GM12878 (cell line): Measurements from ENCODE around the gene HEBP2. TPM values are rescaled to one million over a fixed set of nuclear protein-coding genes. Genes with fewer than 3 reads are reported as not detected.

ENCODE experiments used
- ATAC-seq: fragments of 200-7000 bp; cut with Tn5 transposase; 3 replicates; pipeline ENCODE4 v1.9.1; 2020; ENCODE audit warnings: mild to moderate bottlenecking, moderate library complexity
- BruUV-seq: library from RNA; stranded (reverse); fragments of 400-500 nt; replicated peaks from 2 replicates; lab custom pipeline; 2021; lab: Mats Ljungman, UMichigan
- CTCF ChIA-PET: fragments of 300-600 bp; sonication (Branson Sonifier 250); formaldehyde crosslinking; extraction: SDS; loops from one replicate; lab custom pipeline; 2021; ENCODE audit warnings: inconsistent platforms; lab: Yijun Ruan, JAX
- POLR2A ChIA-PET: fragments of 350-600 bp; formaldehyde crosslinking; extraction: SDS; loops from one replicate; lab custom pipeline; 2021; ENCODE audit warnings: inconsistent platforms; lab: Charles Lee
- RAD21 ChIA-PET: fragments of 300-600 bp; sonication (Branson Sonifier 250); formaldehyde crosslinking; loops from one replicate; lab custom pipeline; 2023; ENCODE audit warnings: antibody characterized with exemption; ENCODE audit not compliant: unreplicated experiment; lab: Charles Lee
- SMC1A ChIA-PET: fragments of 300-600 bp; sonication (Branson Sonifier 250); formaldehyde crosslinking; loops from one replicate; lab custom pipeline; 2023; ENCODE audit not compliant: unreplicated experiment, uncharacterized antibody; lab: Charles Lee
- DNase-seq: peaks from one replicate; pipeline ENCODE4 v3.0.0-alpha.2; 2011; ENCODE audit warnings: low read depth, low spot score
- FAIRE-seq: peaks from 3 replicates; lab custom pipeline; 2011; peaks lifted over from hg19 to GRCh38; lab: Jason Lieb, UNC
- H2AFZ ChIP-seq: 2 replicates; pipeline ENCODE4 v1.6.0; 2011; ENCODE audit warnings: low read depth, low read length, control low read depth; ENCODE audit not compliant: control insufficient read depth
- H3K27ac ChIP-seq: 2 replicates; pipeline ENCODE4 v1.5.1; 2011; ENCODE audit warnings: control low read depth; ENCODE audit not compliant: control insufficient read depth, insufficient read depth
- H3K27me3 ChIP-seq, 2 experiments: replicated peaks in 1 of 2; 2 replicates each; pipeline versions ENCODE4 v1.6.0 to v1.6.1; 2011; ENCODE audit warnings: low read length in 1 of 2; ENCODE audit not compliant: control insufficient read depth in 2 of 2, insufficient read depth in 2 of 2
- H3K36me3 ChIP-seq, 2 experiments: 2 replicates each; pipeline ENCODE4 v1.5.1; 2011; ENCODE audit warnings: low read length in 1 of 2; ENCODE audit not compliant: control insufficient read depth in 2 of 2, insufficient read depth in 2 of 2
- H3K4me1 ChIP-seq: 2 replicates; pipeline ENCODE4 v1.6.1; 2011; ENCODE audit warnings: mild to moderate bottlenecking, low read length, moderate library complexity, mixed read lengths; ENCODE audit not compliant: control insufficient read depth, insufficient read depth
- H3K4me2 ChIP-seq: 2 replicates; pipeline ENCODE4 v1.6.0; 2011; ENCODE audit warnings: control low read depth; ENCODE audit not compliant: control insufficient read depth, insufficient read depth
- H3K4me3 ChIP-seq: fragments of 200-600 bp; sonication (generic); 2 replicates; pipeline ENCODE4 v1.5.1; 2016
- H3K79me2 ChIP-seq: 2 replicates; pipeline ENCODE4 v1.6.0; 2011; ENCODE audit warnings: low read length; ENCODE audit not compliant: control insufficient read depth, insufficient read depth
- H3K9ac ChIP-seq: 2 replicates; pipeline ENCODE4 v1.8.0; 2011; ENCODE audit warnings: low read length, control low read depth, mixed read lengths; ENCODE audit not compliant: control insufficient read depth, insufficient read depth
- H3K9me3 ChIP-seq: replicated peaks from 3 replicates; pipeline ENCODE4 v1.5.1; 2011; ENCODE audit warnings: mild to moderate bottlenecking, low read length; ENCODE audit not compliant: control insufficient read depth, insufficient read depth
- H4K20me1 ChIP-seq: 2 replicates; pipeline ENCODE4 v1.6.0; 2011; ENCODE audit not compliant: control insufficient read depth, insufficient read depth
- BRCA1 ChIP-seq: IDR thresholded peaks from 2 replicates; pipeline ENCODE4 v1.6.1; 2011; ENCODE audit warnings: low read depth, low read length, improper control_type of control experiment
- CUX1 ChIP-seq: IDR thresholded peaks from 2 replicates; pipeline ENCODE4 v1.6.1; 2012; ENCODE audit warnings: improper control_type of control experiment, low read depth, low read length; ENCODE audit not compliant: insufficient replicate concordance
- FOXK2 ChIP-seq: fragments of 450-650 bp; IDR thresholded peaks from 2 replicates; pipeline ENCODE4 v1.6.1; 2017; ENCODE audit warnings: mild to moderate bottlenecking, moderate library complexity
- SIX5 ChIP-seq: IDR thresholded peaks from 2 replicates; pipeline ENCODE4 v1.6.1; 2011; ENCODE audit warnings: mild to moderate bottlenecking, low read depth, low read length, moderate library complexity; ENCODE audit not compliant: severe bottlenecking
- SREBF1 ChIP-seq: IDR thresholded peaks from 2 replicates; pipeline ENCODE4 v1.6.1; 2012; ENCODE audit warnings: mild to moderate bottlenecking, low read length
- TCF12 ChIP-seq: IDR thresholded peaks from 2 replicates; pipeline ENCODE4 v1.6.1; 2011; ENCODE audit warnings: low read depth, mild to moderate bottlenecking, low read length
- ZBTB11 ChIP-seq: fragments of 450-650 bp; formaldehyde crosslinking; IDR thresholded peaks from 2 replicates; pipeline ENCODE4 v1.5.0; 2022; ENCODE audit warnings: mild to moderate bottlenecking, missing genetic modification characterization
- WGBS: methylation state at CpG from one replicate; pipeline ENCODE4 v1.1.6; 2016; ENCODE audit warnings: low lambda C conversion rate; ENCODE audit not compliant: insufficient replicate concordance, insufficient coverage; ENCODE audit errors: missing lambda C conversion rate; 5-methylcytosine and 5-hydroxymethylcytosine counted together
- in situ Hi-C: fragments of 300-500 bp; cut with MboI; formaldehyde crosslinking; loops from 9 replicates; pipeline ENCODE4 v1.14.3; 2018; ENCODE audit warnings: mixed read lengths
- intact Hi-C: fragments of 100-400 bp; cut with micrococcal nuclease; formaldehyde crosslinking; loops from one replicate; pipeline ENCODE4 v1.14.2; 2022; ENCODE audit not compliant: unreplicated experiment
- polyA plus RNA-seq, 11 experiments: library from polyadenylated mRNA; depleted of rRNA in 4 of 11; unstranded in 6 of 11; stranded (reverse) in 5 of 11; fragments of >200 nt; fragmentation: Nextera tagmentation in 4 of 11; fragmentation: Illumina TruSeq in 1 of 11; extraction: Ambion mirVana in 4 of 11; extraction: Trizol in 1 of 11; gene quantifications; 1 replicate in 1 of 11; 2 replicates in 10 of 11; pipeline versions ENCODE4 v1.2.1 to v1.2.3, GENCODE V29; 2011 to 2016; ENCODE audit warnings: inconsistent platforms in 2 of 11, missing spikeins in 2 of 11, low read depth in 1 of 11
- total RNA-seq, 4 experiments: library from RNA; depleted of rRNA in 3 of 4; stranded (reverse); fragments of >200 nt in 3 of 4; fragmentation: Illumina TruSeq in 1 of 4; extraction: Trizol in 1 of 4; gene quantifications; 2 replicates each; pipeline versions ENCODE4 v1.2.1 to v1.2.3, GENCODE V29; 2013 to 2021

Gene HEBP2
- total and polyA plus RNA-seq, 10 of the 15 experiments (the other 5 are each of a cell fraction or from before 2014, with no cell fraction given): 3.8 to 41.8 (median 16.9) TPM

- ATAC-seq (no peak), DNase-seq (no peak), FAIRE-seq (no peak)
- Histone ChIP-seq H3K4me2 (no peak overlapping the region), H2AFZ (no peak overlapping the region), H3K27me3 (no peaks in the 10 kb centered on the region), H4K20me1 (no peaks in the 10 kb centered on the region), H3K27ac (no peak overlapping the region), H3K79me2 (no peaks in the 10 kb centered on the region), H3K4me3 (no peak overlapping the region), H3K9me3 (no peaks in the 10 kb centered on the region), H3K9ac (no peak overlapping the region), H3K36me3 (no peaks in the 10 kb centered on the region; a peak in 1 of 4 replicates), H3K4me1 (no peaks in the 10 kb centered on the region)
- RAD21 ChIA-PET: interaction anchor here (1.2 to 2.8 kb wide), 2 partner anchors 65 to 69 kb away, joined by 3 to 11 read pairs; no protein-coding TSS in a partner anchor
- SMC1A ChIA-PET: interaction anchor here (0.7 to 1.6 kb wide), 5 partner anchors 10 to 71 kb away, joined by 3 to 6 read pairs (median 4); no protein-coding TSS in a partner anchor
- TF ChIP-seq BRCA1: no peak
- no peak for TF ChIP-seq SIX5
- no peak for TF ChIP-seq ZBTB11
- TF ChIP-seq SREBF1: no peak
- TF ChIP-seq TCF12: no peak
- no peak for TF ChIP-seq CUX1
- no peak for TF ChIP-seq FOXK2
- BruUV-seq: no TSS peak
- POLR2A ChIA-PET: no interaction called here
- in situ Hi-C loops (no loop called here), intact Hi-C loops (no loop called here)
- CTCF ChIA-PET: interaction anchor here (0.6 to 3.5 kb wide), 5 partner anchors 11 to 326 kb away, joined by 3 to 26 read pairs (median 4); no protein-coding TSS in a partner anchor
- 61% methylated on average over 7 of the region's 7 CpGs for WGBS
Observed at GRCh38 chr6:138439546-138439945, 35.5 kb downstream of the HEBP2 start.
